C4-2B (cell line): ENCODE measurements around the gene CAD.

ENCODE experiments used
- CTCF ChIP-seq: fragments of 450-650 bp; conservative IDR thresholded peaks from 2 replicates; pipeline ENCODE4 v1.5.1; 2017; ENCODE audit warnings: mild to moderate bottlenecking
- ZFX ChIP-seq: fragments of 450-650 bp; IDR thresholded peaks from 2 replicates; pipeline ENCODE4 v1.6.1; 2017

- TF ChIP-seq CTCF, result no peak
- no peak for TF ChIP-seq ZFX
These were observed 31.7 kb upstream of the CAD start for GRCh38 chr2:27185331-27186026.
